ENCODE measurements around the gene CYTH3. TPM values are rescaled to one million over a fixed set of nuclear protein-coding genes. Genes with fewer than 3 reads are reported as not detected.

CYTH3 gene
- total and polyA plus RNA-seq, 11 donors: 11.1 to 49.7 (median 22.1) TPM

GRCh38 chr7:6221340-6222319 lies 50.8 kb downstream of the CYTH3 start:
- Histone ChIP-seq H3K4me3 (no peak overlapping the region), H3K27ac (peak overlapping the region in 10 of 12 donors; percentile 3 to 65 (median 22)), H3K36me3 (no peaks in the 10 kb centered on the region), H3K27me3 (no peaks in the 10 kb centered on the region), H3K4me1 (peaks cover 5 to 83% (median 54%) of the 10 kb centered on the region in 12 donors), H3K9me3 (no peaks in the 10 kb centered on the region)
- WGBS, 4 donors: 49 to 55% (median 53%) methylated on average over 9 of the region's 9 CpGs
- DNase-seq (peak in 1 of 5 donors; percentile 56), ATAC-seq (peak; percentile 23 to 60 (median 49))
- TF ChIP-seq POLR2A (IDR thresholded peaks at IDR 0.05): no peak
- no peak for TF ChIP-seq CTCF (IDR thresholded peaks at IDR 0.05)
- intact Hi-C loops (cut with DNase I): loop anchor here in 2 of 10 donors (10.0 kb wide), 2 partner anchors 47 to 53 kb away; partner anchors contain the start of gene CYTH3 (in 1 of the 2)

DNA sequence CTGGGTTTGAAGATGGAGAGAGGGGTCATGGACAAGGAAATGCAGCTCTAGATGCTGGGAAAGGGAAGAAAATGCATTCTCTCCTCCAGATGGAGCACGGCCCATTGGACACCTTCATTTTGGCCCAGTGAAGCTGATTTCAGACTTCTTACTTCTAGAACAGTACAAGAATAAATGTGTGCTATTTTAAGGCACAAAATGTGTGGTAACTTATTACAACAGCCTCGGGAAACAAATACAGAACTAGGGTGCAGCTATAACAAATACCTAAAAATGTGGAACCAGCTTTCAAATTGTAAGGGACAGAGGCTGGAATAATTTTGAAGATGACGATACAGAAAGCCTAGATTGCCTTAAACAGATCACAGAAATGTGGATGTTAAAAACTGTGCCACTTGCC lies 54.1 kb downstream of the CYTH3 start:
- Histone ChIP-seq H3K27ac (peak overlapping the region in 1 of 12 donors; percentile 2), H3K9me3 (peaks cover 0 to 11% (median 0%) of the 10 kb centered on the region in 12 donors), H3K27me3 (no peaks in the 10 kb centered on the region), H3K4me3 (no peak overlapping the region), H3K36me3 (no peaks in the 10 kb centered on the region), H3K4me1 (peaks cover 5 to 50% (median 31%) of the 10 kb centered on the region in 12 donors)
- TF ChIP-seq CTCF (IDR thresholded peaks at IDR 0.05) (peak in 1 of 12 donors; percentile 13), POLR2A (IDR thresholded peaks at IDR 0.05) (no peak)
- intact Hi-C loops (cut with DNase I): loop anchor here in 2 of 10 donors (5.0 kb wide), 1 partner anchor 36 kb away; no protein-coding TSS in a partner anchor
- DNase-seq (no peak), ATAC-seq (no peak)
- WGBS, 4 donors: 61 to 69% (median 62%) methylated on average over 3 of the region's 3 CpGs

DNA sequence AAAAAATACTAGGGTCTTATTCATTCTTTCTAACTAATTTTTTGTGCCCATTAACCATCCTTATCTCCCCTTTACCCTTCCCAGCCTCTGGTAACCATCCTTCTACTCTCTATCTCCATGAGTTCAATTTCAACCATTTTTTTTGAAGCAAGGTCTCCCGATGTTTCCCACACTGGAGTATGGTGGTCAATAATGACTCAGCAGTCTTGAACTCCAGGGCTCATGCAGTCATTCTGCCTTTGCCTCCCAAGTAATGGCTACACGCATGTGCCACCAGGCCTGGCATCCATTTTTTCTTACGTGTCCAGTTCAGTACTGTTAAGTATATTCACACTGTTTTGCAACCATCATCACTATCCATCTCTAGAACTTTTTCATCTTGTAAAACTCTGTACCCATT lies 60.4 kb downstream of the CYTH3 start:
- intact Hi-C loops (cut with DNase I): no loop called here
- 94 to 98% (median 95%) methylated on average over 3 of the region's 3 CpGs for WGBS, 4 donors
- H3K4me1 ChIP-seq: peaks cover 0 to 34% (median 13%) of the 10 kb centered on the region in 12 donors

GRCh38 chr7:6210621-6211372 lies 61.6 kb downstream of the CYTH3 start:
- WGBS, 4 donors: 85 to 94% (median 89%) methylated on average over 7 of the region's 7 CpGs
- TF ChIP-seq CTCF (IDR thresholded peaks at IDR 0.05) (no peak), POLR2A (IDR thresholded peaks at IDR 0.05) (no peak)
- DNase-seq (no peak), ATAC-seq (peak in 1 of 4 donors; percentile 35)
- intact Hi-C loops (cut with DNase I): no loop called here
- H3K4me3 ChIP-seq: no peak overlapping the region
- H3K27ac ChIP-seq: no peak overlapping the region
- H3K9me3 ChIP-seq: peaks cover 0 to 9% (median 0%) of the 10 kb centered on the region in 12 donors
- H3K36me3 ChIP-seq: no peaks in the 10 kb centered on the region
- no peaks in the 10 kb centered on the region for H3K27me3 ChIP-seq
- peaks cover 0 to 44% (median 19%) of the 10 kb centered on the region in 12 donors for H3K4me1 ChIP-seq

More for the DNA sequence above, 60.4 kb downstream of the CYTH3 start:
- Histone ChIP-seq H3K36me3 (no peaks in the 10 kb centered on the region), H3K27ac (no peak overlapping the region), H3K27me3 (no peaks in the 10 kb centered on the region), H3K9me3 (peaks cover 0 to 11% (median 0%) of the 10 kb centered on the region in 12 donors), H3K4me3 (no peak overlapping the region)
- DNase-seq (no peak), ATAC-seq (no peak)
- TF ChIP-seq POLR2A (IDR thresholded peaks at IDR 0.05): no peak
